Measurements from ENCODE around the gene CDC6. TPM values are rescaled to one million over a fixed set of nuclear protein-coding genes. Genes with fewer than 3 reads are reported as not detected.

CDC6 gene
- total RNA-seq, 1 donor from 2014 or later = 2.3 TPM

DNA sequence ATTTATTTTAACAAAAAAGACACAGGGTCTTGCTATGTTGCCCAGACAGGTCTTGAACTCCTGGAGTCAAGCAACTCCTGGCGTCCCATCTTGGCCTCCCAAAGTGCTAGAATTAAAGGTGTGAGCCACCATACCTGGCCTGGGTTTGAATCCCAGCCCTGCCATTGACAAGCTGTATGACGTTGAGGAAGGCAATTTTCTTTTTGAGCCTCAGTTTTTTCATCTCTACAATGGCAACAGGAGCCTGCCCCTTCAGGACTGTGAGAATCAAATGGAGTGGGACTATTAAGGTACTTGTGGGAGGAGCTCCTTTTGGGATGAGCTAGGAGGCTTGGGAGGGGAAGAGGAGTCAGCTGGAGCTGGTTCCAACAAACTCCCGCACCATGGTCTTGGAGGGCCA, 27.5 kb downstream of the CDC6 start:
- ATAC-seq (no peak), DNase-seq (no peak)
- Histone ChIP-seq H3K4me3 (no peak overlapping the region), H3K27me3 (ENCODE audit: low read depth) (no peaks in the 10 kb centered on the region), H3K9me3 (no peaks in the 10 kb centered on the region), H3K36me3 (no peaks in the 10 kb centered on the region), H3K27ac (peak overlapping the region; percentile 96), H3K4me1 (peaks cover 90% of the 10 kb centered on the region)
- no peak for TF ChIP-seq CTCF (IDR thresholded peaks at IDR 0.05)
- intact Hi-C loops (cut with DNase I) = no loop called here

DNA sequence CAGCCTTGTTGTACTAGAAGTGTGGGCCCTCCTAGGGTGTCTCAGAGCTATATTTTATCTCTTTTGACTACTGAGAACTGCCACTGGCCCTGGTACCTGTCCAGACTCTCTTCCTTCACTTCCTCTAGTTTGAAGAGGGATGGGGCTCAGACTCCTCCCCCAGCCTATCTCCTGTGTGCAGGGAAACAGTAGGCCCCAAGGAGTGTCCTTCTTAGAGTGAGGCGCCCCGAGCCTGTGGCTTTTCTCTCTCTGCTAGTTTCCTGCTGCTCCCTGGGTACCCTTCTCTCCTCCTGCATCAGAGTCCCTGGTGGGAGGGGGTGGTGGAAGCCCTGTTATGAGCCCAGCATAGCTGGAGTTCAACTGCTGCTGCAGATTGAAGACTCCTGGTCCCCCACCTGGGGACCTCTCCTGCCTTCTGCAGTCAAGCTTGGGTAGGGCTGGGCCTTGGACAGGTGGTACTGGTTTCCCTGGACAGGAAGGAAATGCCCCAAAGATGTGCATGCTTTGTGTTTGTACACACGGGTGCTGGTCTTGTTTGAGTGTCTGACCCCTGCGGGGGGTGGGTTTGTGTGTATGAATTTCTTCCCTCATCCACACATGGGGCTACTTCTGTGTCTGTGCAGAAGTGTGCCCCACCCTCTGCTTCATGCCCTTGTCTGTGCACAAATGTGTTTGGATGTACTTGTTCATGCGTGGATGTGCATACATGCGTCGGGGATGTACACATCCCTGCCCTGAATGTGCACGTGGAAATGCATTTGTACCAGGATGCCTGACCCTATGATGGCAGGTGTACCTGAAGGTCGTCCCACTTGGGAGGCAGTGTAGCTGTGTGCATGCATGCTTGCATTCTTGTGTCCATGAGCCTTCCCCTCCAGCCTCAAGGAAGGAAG, 28.2 kb downstream of the CDC6 start:
- intact Hi-C loops (cut with DNase I) = no loop called here
- peak overlapping the region; percentile 96 for H3K27ac ChIP-seq
- ATAC-seq (no peak), DNase-seq (no peak)
- H3K27me3 ChIP-seq (ENCODE audit: low read depth) = no peaks in the 10 kb centered on the region
- TF ChIP-seq CTCF (IDR thresholded peaks at IDR 0.05) = no peak
- no peaks in the 10 kb centered on the region for H3K36me3 ChIP-seq
- peak overlapping the region; percentile 99 for H3K4me3 ChIP-seq
- peaks cover 90% of the 10 kb centered on the region for H3K4me1 ChIP-seq
- no peaks in the 10 kb centered on the region for H3K9me3 ChIP-seq

- H3K4me1 ChIP-seq = peaks cover 90% of the 10 kb centered on the region
- no peaks in the 10 kb centered on the region for H3K36me3 ChIP-seq
- ATAC-seq (peak; percentile 11 to 12), DNase-seq (peak; percentile 77)
- H3K9me3 ChIP-seq = no peaks in the 10 kb centered on the region
- H3K27ac ChIP-seq = peak overlapping the region; percentile 96
- TF ChIP-seq CTCF (IDR thresholded peaks at IDR 0.05) = no peak
- intact Hi-C loops (cut with DNase I) = no loop called here
- H3K4me3 ChIP-seq = peak overlapping the region; percentile 99
- H3K27me3 ChIP-seq (ENCODE audit: low read depth) = no peaks in the 10 kb centered on the region
Measured at GRCh38 chr17:40316571-40317344, 29.1 kb downstream of the CDC6 start.

- Histone ChIP-seq H3K4me1 (peaks cover 89% of the 10 kb centered on the region), H3K9me3 (no peaks in the 10 kb centered on the region), H3K27me3 (ENCODE audit: low read depth) (no peaks in the 10 kb centered on the region), H3K36me3 (no peaks in the 10 kb centered on the region), H3K27ac (peak overlapping the region; percentile 96), H3K4me3 (peak overlapping the region; percentile 99)
- no peak for DNase-seq
- peak; percentile 54 for TF ChIP-seq CTCF (IDR thresholded peaks at IDR 0.05)
- ATAC-seq = peak; percentile 26 to 47
- intact Hi-C loops (cut with DNase I) = no loop called here
Measured at GRCh38 chr17:40317345-40317873, 29.7 kb downstream of the CDC6 start.
